Activated CD8-positive, alpha-beta memory T cell treated with anti-CD3 and anti-CD28 coated beads, Interleukin-2, amount 10 ng/mL, durations not matched to agents 7 days and 5 days (primary cell): Measurements from ENCODE around the gene DAGLA. TPM values are rescaled to one million over a fixed set of nuclear protein-coding genes. Genes with fewer than 3 reads are reported as not detected.

Experiments used
- ATAC-seq: fragments of 150-1000 bp; cut with Tn5 transposase; one replicate; pipeline ENCODE4 v1.10.0; 2021; ENCODE audit warnings: moderate library complexity
- CTCF ChIA-PET: fragments of 350-600 bp; sonication (Branson Sonifier 250); formaldehyde crosslinking; loops from one replicate; lab custom pipeline; 2021; ENCODE audit warnings: antibody characterized with exemption; lab: Charles Lee
- DNase-seq: peaks from one replicate; pipeline ENCODE4 v3.0.0-alpha.2; 2020
- H3K27ac Mint-ChIP-seq: one replicate; pipeline ENCODE4 v1.8.0; 2021; ENCODE audit warnings: mild to moderate bottlenecking, mixed read lengths
- H3K27me3 Mint-ChIP-seq: one replicate; pipeline ENCODE4 v1.8.0; 2021; ENCODE audit warnings: mixed read lengths
- H3K36me3 Mint-ChIP-seq: one replicate; pipeline ENCODE4 v1.8.0; 2021; ENCODE audit warnings: mild to moderate bottlenecking, mixed read lengths
- H3K4me1 Mint-ChIP-seq: one replicate; pipeline ENCODE4 v1.8.0; 2021; ENCODE audit warnings: mixed read lengths
- H3K4me3 Mint-ChIP-seq: one replicate; pipeline ENCODE4 v1.8.0; 2021; ENCODE audit warnings: mild to moderate bottlenecking, moderate library complexity, mixed read lengths
- H3K9me3 Mint-ChIP-seq: one replicate; pipeline ENCODE4 v1.8.0; 2022; ENCODE audit warnings: low read depth, mixed read lengths
- total RNA-seq, 2 experiments: library from RNA; stranded (reverse); gene quantifications; one replicate each; pipeline ENCODE4 v1.2.3, GENCODE V29; 2021

DAGLA gene
- total RNA-seq, 2 experiments from 2014 or later: not detected

DNA sequence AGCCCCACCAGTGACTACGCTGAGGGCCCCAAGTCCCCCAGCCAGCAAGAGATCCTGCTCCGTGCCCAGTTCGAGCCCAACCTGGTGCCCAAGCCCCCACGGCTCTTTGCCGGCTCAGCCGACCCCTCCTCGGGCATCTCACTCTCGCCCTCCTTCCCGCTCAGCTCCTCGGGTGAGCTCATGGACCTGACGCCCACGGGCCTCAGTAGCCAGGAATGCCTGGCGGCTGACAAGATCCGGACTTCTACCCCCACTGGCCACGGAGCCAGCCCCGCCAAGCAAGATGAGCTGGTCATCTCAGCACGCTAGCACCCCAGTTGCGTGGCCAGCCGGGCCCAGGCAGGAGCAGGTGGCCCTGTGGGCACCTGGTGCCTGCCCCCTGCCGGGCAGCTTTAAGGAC lies 64.0 kb downstream of the DAGLA start:
- no peak overlapping the region for H3K4me3 Mint-ChIP-seq
- H3K36me3 Mint-ChIP-seq: no peaks in the 10 kb centered on the region
- H3K4me1 Mint-ChIP-seq: no peaks in the 10 kb centered on the region
- H3K27ac Mint-ChIP-seq: no peak overlapping the region
- H3K9me3 Mint-ChIP-seq: no peaks in the 10 kb centered on the region
- no peaks in the 10 kb centered on the region for H3K27me3 Mint-ChIP-seq
- DNase-seq (no peak), ATAC-seq (no peak)
- CTCF ChIA-PET: interaction anchor here (1.3 to 7.3 kb wide), 2 partner anchors 10 to 12 kb away, joined by 4 to 33 read pairs; no protein-coding TSS in a partner anchor

DNA sequence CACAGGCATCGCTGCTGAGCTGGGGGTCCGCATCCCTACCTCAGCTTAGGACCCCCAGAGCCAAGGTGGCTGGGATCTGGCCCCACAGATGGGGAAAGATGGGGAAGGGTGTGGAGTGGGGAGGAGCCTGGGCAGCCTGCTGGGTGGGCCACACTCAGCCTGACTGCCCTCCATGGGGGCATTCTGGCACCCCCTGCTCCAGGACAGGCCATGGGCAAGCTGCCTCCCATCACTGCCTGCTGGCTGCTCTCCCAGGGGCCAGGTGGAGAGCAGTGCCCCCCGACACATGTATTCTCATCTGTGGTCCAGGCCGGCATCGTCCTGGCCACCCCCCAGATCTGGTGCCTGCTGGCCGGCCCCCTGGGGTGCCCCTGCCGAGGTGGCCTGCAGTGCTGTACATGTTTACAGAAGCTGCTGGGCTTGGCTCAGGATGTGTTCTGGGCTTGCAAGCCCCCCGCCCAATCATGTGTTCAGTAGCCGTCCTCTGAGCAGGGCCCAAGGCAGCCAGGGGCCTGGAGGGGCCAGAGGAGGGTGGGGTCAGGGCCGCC lies 64.5 kb downstream of the DAGLA start:
- ATAC-seq (no peak), DNase-seq (no peak)
- H3K27ac Mint-ChIP-seq: no peak overlapping the region
- no peaks in the 10 kb centered on the region for H3K27me3 Mint-ChIP-seq
- no peak overlapping the region for H3K4me3 Mint-ChIP-seq
- CTCF ChIA-PET: interaction anchor here (1.3 to 7.3 kb wide), 2 partner anchors 11 to 12 kb away, joined by 4 to 33 read pairs; no protein-coding TSS in a partner anchor
- no peaks in the 10 kb centered on the region for H3K36me3 Mint-ChIP-seq
- no peaks in the 10 kb centered on the region for H3K4me1 Mint-ChIP-seq
- H3K9me3 Mint-ChIP-seq: no peaks in the 10 kb centered on the region

DNA sequence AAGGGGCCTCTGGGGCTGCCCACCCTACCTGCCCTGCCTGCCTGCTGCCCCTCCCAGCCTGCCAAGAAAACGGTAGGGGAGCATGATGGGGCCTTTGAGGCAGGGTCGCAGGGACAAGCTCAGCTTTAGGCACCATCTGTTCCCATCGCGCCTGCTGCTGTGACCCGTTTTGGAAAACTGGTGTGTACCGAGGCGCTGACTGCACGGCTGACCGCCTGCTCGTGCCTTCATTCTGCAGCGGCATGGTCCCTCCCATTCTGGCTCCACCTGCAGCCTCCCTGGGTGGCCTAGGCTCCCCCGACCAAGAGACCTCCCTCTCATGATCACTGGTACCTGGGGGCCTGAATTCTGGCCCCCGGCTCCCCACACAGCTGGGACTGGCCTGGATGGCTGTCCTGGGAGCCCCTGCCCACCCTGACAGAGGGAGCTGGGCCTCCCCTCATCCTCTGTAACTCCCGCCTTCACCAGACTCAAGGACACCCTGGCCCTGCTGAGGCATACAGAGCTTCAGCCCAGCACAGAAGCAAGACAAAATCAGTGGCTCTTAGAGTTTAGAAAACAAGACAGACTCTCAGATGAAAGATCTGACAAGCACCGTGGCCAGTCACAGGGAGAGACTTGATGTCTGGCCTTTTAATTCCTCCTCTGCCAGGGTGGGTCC lies 65.7 kb downstream of the DAGLA start:
- no peaks in the 10 kb centered on the region for H3K4me1 Mint-ChIP-seq
- DNase-seq (no peak), ATAC-seq (no peak)
- no peaks in the 10 kb centered on the region for H3K36me3 Mint-ChIP-seq
- peaks cover 7% of the 10 kb centered on the region for H3K27me3 Mint-ChIP-seq
- H3K4me3 Mint-ChIP-seq: no peak overlapping the region
- no peak overlapping the region for H3K27ac Mint-ChIP-seq
- CTCF ChIA-PET: interaction anchor here (1.7 to 7.3 kb wide), 4 partner anchors 11 to 52 kb away, joined by 5 to 33 read pairs (median 12); no protein-coding TSS in a partner anchor
- H3K9me3 Mint-ChIP-seq: no peaks in the 10 kb centered on the region

DNA sequence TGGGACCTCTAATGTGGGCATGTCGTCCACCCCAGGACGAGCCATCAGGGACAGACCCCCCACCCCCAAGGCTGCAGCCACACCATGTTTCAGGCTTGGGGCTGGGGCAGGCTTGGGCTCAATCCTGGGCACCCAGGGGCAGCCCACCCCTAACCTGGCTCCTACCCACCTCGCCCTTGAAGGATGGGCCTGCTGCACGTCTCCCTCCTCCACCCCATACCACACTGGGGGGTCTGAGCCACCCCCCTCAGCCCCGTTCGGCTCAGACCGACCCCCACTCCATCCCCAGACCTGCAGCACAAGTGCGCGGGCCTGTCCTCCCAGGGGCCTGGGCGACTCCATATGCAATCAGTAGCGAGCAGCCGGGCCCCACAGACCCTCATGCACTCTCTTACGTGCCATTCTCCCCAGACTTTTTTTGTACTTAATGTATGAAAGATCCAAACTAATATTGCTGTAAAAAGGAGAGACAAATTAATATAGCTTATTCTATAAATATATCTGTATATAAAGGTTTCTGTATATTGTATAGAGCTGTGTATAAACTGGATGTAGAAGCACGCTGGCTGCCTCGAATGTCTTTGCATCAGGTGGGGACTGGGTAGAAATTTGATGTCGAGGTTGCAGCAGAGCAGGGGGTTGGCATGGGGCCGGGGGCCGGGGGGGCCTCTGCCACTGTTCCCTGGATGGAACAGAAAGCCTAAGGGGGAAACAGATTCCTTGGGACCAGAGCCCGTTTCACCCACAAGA lies 66.4 kb downstream of the DAGLA start:
- Mint-ChIP-seq H3K4me3 (no peak overlapping the region), H3K9me3 (no peaks in the 10 kb centered on the region), H3K36me3 (no peaks in the 10 kb centered on the region), H3K4me1 (no peaks in the 10 kb centered on the region), H3K27me3 (peaks cover 14% of the 10 kb centered on the region), H3K27ac (no peak overlapping the region)
- ATAC-seq (no peak), DNase-seq (no peak)
- CTCF ChIA-PET: interaction anchor here (0.9 to 7.3 kb wide), 21 partner anchors 10 to 362 kb away, joined by 3 to 33 read pairs (median 5); partner anchors contain the start of genes FEN1 and TMEM258

DNA sequence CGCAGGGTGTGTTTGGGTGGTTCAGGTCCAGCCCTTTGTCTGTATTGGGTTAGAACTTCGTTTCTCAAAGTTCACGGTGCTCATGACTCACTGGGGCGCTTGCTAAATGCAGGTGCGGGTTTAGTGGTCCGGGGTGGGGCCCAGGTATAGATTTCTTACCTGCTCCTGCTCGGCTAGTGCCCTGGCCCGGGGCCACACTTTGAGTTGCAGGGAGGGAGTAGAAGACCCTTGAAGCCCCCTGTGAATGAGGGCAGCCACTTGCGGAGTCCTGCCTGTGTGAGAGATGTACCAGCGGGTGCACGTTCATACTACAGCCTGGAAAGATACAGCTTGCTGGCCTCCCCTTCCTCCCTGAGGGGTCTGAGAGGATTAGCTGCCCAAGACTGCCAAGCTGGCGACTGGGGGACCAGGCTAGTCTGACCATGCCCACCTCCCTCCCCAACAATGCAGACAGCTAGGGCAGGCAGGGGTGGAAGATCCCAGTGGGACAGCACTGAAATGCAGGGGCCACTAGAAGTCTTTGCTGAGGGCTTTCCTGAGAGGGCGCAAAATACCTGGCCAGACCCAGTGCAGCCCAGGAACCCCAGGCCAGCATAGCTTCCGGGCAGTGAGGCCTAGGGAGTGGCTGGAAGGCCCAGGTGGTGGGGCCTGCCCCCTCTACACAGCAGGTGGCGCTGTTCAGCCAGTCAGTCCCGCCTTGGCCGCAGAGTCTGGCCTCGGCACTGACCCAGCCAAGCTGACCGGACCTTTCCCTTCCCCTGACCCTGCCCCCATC lies 67.2 kb downstream of the DAGLA start:
- CTCF ChIA-PET: interaction anchor here (0.7 to 7.3 kb wide), 24 partner anchors 9 to 361 kb away, joined by 3 to 33 read pairs (median 4); partner anchors contain the start of genes FEN1 and TMEM258
- Mint-ChIP-seq H3K36me3 (no peaks in the 10 kb centered on the region), H3K27ac (no peak overlapping the region), H3K4me1 (peaks cover 3% of the 10 kb centered on the region), H3K9me3 (no peaks in the 10 kb centered on the region), H3K27me3 (peaks cover 18% of the 10 kb centered on the region), H3K4me3 (no peak overlapping the region)
- DNase-seq (peak; percentile 65), ATAC-seq (peak; percentile 59)

DNA sequence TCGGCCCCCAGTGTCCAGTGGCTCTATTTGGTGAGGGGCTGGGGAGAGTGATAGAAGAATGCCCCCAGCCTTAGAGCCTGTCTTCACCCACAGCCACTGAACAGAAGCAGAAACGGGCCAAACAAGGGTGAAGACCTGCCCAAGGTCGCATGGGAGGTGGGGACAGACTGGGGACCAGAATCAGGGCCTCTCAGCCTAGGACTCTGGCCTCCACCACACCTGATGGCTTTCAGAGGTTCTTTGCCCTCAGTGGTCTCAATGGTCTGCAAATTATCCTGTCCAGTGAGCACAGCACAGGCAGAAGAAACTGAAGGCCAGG lies 67.7 kb downstream of the DAGLA start:
- Mint-ChIP-seq H3K9me3 (no peaks in the 10 kb centered on the region), H3K4me3 (no peak overlapping the region), H3K36me3 (no peaks in the 10 kb centered on the region), H3K27me3 (peaks cover 20% of the 10 kb centered on the region), H3K27ac (no peak overlapping the region), H3K4me1 (peaks cover 4% of the 10 kb centered on the region)
- DNase-seq (no peak), ATAC-seq (no peak)
- CTCF ChIA-PET: interaction anchor here (0.7 to 7.3 kb wide), 20 partner anchors 9 to 360 kb away, joined by 3 to 33 read pairs (median 6); partner anchors contain the start of genes FEN1 and TMEM258

DNA sequence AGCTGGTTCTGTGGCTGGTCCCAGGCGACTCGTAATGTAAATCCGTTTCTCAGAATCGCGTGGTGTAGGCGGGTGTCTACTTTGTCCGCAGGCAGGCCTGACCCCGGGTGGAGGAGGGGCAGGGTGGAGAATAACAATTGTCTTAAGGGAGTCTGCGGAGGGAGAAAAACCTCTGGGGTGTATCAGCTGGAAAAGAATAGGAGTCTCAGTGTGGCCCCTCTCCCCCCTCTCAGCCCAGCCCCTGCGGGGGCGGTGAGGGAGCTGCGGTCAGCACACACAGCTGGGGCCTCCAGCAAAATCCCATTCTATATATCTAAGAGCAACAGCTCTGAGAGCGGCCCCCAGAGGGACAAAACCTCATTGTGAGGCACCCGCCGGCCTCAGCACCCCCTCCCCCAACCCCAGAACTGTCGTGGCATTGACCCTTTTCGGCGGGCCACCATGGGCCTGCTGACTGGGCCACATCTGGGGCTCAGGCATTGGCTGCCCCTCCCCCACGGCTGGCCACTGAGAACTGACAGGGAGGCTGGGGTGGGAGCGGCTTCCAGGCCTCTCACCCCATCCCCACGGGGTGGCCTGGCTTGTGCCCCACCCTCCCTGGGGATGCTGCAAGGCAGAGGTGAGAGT lies 69.5 kb downstream of the DAGLA start:
- ATAC-seq: no peak
- Mint-ChIP-seq H3K4me1 (peaks cover 6% of the 10 kb centered on the region), H3K27ac (no peak overlapping the region), H3K4me3 (no peak overlapping the region), H3K27me3 (peaks cover 29% of the 10 kb centered on the region), H3K36me3 (no peaks in the 10 kb centered on the region), H3K9me3 (no peaks in the 10 kb centered on the region)
- CTCF ChIA-PET: interaction anchor here (1.1 to 7.3 kb wide), 12 partner anchors 8 to 303 kb away, joined by 3 to 33 read pairs (median 4); no protein-coding TSS in a partner anchor
- no peak for DNase-seq

DNA sequence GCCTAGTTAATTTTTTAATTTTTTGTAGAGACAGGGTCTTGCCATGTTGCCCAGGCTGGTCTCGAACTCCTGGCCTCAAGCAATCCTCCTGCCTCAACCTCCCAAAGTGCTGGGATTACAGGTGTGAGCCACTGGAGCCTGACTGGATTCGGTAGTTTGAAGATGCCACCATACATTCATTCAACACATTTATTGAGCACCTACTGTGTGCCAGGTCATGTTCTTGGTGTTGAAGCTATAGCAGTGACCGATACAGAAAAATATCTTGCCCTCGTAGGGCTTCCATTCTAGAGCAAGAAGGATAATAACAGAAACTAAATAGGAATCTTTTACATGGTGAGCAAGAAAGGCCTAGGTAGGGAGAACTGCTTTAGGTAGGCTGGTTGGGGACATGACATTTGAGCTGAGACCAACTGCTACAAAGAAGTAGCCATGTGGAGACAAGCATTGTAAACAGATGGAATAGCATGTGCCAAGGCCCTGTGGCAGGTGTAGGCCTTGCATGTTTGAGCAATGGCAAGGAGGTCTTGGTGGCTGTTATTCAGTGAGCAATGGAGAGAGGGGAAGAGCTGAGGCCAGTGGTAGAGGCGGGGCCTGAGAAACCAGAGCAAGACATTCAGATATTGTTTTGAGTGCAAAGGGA lies 70.6 kb downstream of the DAGLA start:
- peaks cover 29% of the 10 kb centered on the region for H3K27me3 Mint-ChIP-seq
- no peaks in the 10 kb centered on the region for H3K36me3 Mint-ChIP-seq
- CTCF ChIA-PET: interaction anchor here (0.9 to 7.3 kb wide), 8 partner anchors 9 to 197 kb away, joined by 3 to 33 read pairs (median 4); no protein-coding TSS in a partner anchor
- no peak overlapping the region for H3K4me3 Mint-ChIP-seq
- ATAC-seq (no peak), DNase-seq (no peak)
- H3K9me3 Mint-ChIP-seq: no peaks in the 10 kb centered on the region
- peaks cover 10% of the 10 kb centered on the region for H3K4me1 Mint-ChIP-seq
- no peak overlapping the region for H3K27ac Mint-ChIP-seq

DNA sequence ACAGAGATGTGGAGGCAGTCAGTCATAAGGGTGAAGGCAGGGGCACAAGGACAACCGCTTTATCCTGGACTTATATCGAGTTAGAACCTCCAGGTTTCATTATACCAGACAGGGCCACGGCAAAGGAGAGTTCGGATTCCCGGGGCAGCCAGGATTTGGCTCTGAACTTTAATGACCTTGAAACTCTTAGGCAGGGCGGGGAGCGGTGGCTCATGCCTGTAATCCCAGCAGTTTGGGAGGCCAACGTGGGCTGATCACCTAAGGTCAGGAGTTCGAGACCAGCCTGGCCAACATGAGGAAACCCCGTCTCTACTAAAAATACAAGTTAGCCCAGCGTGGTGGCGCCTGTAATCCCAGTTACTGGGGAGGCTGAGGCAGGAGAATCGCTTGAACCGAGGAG lies 71.2 kb downstream of the DAGLA start:
- ATAC-seq (no peak), DNase-seq (no peak)
- H3K4me3 Mint-ChIP-seq: no peak overlapping the region
- peaks cover 16% of the 10 kb centered on the region for H3K4me1 Mint-ChIP-seq
- no peaks in the 10 kb centered on the region for H3K36me3 Mint-ChIP-seq
- H3K9me3 Mint-ChIP-seq: no peaks in the 10 kb centered on the region
- no peak overlapping the region for H3K27ac Mint-ChIP-seq
- peaks cover 29% of the 10 kb centered on the region for H3K27me3 Mint-ChIP-seq
- CTCF ChIA-PET: interaction anchor here (0.7 to 1.4 kb wide), 4 partner anchors 21 to 309 kb away, joined by 3 to 5 read pairs (median 4); no protein-coding TSS in a partner anchor

DNA sequence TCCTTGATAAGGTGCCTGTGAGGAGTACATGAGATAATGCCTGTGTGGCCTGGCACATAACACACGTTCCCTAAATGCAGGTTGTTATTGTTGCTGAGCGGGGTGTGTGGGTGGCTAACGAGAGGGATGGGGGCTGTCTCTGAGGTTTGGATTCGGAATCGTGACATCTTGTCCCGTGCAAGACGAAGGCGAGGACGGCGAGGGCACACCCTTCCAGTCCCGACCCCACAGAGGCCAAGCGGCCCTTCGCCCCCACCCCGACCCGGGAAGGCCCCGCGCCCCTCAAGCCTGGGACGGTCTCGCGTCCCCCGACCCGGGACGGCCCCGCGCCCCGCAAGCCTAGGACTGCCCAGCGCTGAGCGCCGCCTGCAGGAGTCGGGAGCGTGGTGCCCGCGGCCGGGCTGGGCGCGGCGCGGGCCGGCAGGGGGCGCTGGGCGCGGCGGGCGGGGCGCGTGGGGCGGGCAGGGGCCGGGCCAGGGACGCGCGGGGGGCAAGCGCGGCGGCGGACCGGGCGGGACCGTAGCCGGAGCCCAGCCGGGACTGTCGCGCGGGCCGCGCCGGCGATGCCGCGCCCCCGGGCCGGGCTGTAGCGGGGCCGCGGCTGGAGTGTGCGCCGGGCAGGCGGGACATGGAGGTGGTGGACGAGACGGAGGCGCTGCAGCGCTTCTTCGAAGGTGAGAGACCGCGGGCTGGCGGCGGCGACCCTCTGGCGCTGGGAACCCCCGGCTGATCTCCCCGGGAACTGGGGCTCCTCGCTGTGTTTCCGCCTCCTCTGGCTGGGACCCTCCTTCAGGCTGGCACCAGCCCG lies 72.1 kb downstream of the DAGLA start, which contains the start of gene MYRF:
TSS of gene MYRF (plus strand) at position 520 of the 808 bp plus-strand sequence. CDS start at position 629, 109 bp downstream.
- CTCF ChIA-PET: interaction anchor here (1.0 to 2.1 kb wide), 4 partner anchors 19 to 36 kb away, joined by 3 to 7 read pairs (median 4); no protein-coding TSS in a partner anchor
- Mint-ChIP-seq H3K36me3 (no peaks in the 10 kb centered on the region), H3K27ac (no peak within 1 kb of the TSS), H3K4me1 (peaks cover 25% of the 10 kb centered on the region), H3K27me3 (peaks cover 29% of the 10 kb centered on the region), H3K4me3 (peak within 1 kb of the TSS; percentile 48), H3K9me3 (no peaks in the 10 kb centered on the region)
- DNase-seq (peak; percentile 57), ATAC-seq (peak; percentile 87)

DNA sequence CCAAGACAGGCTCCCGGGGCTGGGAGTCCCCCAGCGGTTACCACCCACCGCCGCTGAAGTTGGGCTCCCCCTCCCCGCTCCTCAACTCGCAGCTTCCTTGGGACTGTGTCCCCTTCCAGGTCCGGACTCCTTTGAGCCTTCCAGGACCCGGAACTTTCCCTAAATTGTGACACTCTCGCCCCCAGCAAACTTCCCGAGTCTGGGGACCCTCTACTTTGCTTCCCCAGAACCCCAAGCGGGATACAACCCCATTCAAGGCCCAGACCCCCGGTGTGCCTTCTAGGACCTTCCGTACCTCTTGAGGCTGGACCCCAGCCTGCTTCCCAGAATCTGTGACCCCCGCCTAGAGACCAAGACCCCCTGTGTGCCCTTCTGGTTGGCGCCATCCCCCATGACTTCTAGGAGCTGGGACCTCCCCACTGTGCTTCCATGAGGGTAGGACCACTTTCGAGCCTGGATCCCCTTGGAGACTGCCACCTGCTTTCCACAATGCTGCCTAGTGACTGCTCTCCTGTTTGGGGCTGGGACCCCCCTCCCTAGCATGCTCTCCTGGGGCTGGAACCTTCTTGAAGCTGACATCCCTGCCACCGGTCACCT lies 72.8 kb downstream of the DAGLA start:
- Mint-ChIP-seq H3K4me1 (peaks cover 25% of the 10 kb centered on the region), H3K9me3 (no peaks in the 10 kb centered on the region), H3K4me3 (peak overlapping the region; percentile 48), H3K27me3 (peaks cover 29% of the 10 kb centered on the region), H3K27ac (no peak overlapping the region), H3K36me3 (no peaks in the 10 kb centered on the region)
- ATAC-seq: no peak
- CTCF ChIA-PET: interaction anchor here (0.7 to 2.1 kb wide), 5 partner anchors 18 to 35 kb away, joined by 3 to 7 read pairs (median 4); no protein-coding TSS in a partner anchor
- DNase-seq: no peak
